Lower leg skin (tissue), 4 donors: ENCODE data around the gene ISOC2. TPM values are rescaled to one million over a fixed set of nuclear protein-coding genes. Genes with fewer than 3 reads are reported as not detected.

Experiments
- DNase-seq, 2 donors: peaks; one replicate each; pipeline ENCODE4 v3.0.0-alpha.2; 2019; ENCODE audit warnings: low spot score in 2 of 2
- H3K4me3 ChIP-seq: fragments of 200-600 bp; sonication (generic); 2 replicates; pipeline ENCODE4 v1.5.1; 2017; ENCODE audit warnings: mild to moderate bottlenecking, low read depth; ENCODE audit not compliant: poor library complexity, severe bottlenecking
- POLR2A ChIP-seq, 2 donors: fragments of 450-650 bp; IDR thresholded peaks; one replicate each; pipeline ENCODE4 v1.6.1; 2016 to 2017; ENCODE audit warnings: antibody characterized with exemption in 2 of 2, mild to moderate bottlenecking in 1 of 2, moderate library complexity in 1 of 2
- WGBS, 2 donors: methylation state at CpG; one replicate each; pipeline ENCODE4 v1.1.5; 2018; 5-methylcytosine and 5-hydroxymethylcytosine counted together
- intact Hi-C: fragments of 100-400 bp; cut with DNase I; formaldehyde crosslinking; loops from one replicate; pipeline ENCODE4 v1.15.0; 2023; ENCODE audit warnings: low total_unique reads
- total RNA-seq, 4 donors: library from RNA; depleted of rRNA; stranded (reverse); fragments of >200 nt; gene quantifications; one replicate each; pipeline ENCODE4 v1.1.0, GENCODE V29; 2016
- TF ChIP-seq, protein P1 (sequence below), 3 donors: fragments of 450-650 bp; IDR thresholded peaks; one replicate each; pipeline ENCODE4 v1.5.1; 2016; ENCODE audit warnings: antibody characterized with exemption in 3 of 3, mild to moderate bottlenecking in 3 of 3, moderate library complexity in 2 of 3

ISOC2 gene
- total RNA-seq, 4 donors from 2014 or later: 31.0 to 73.1 (median 66.4) TPM

DNA sequence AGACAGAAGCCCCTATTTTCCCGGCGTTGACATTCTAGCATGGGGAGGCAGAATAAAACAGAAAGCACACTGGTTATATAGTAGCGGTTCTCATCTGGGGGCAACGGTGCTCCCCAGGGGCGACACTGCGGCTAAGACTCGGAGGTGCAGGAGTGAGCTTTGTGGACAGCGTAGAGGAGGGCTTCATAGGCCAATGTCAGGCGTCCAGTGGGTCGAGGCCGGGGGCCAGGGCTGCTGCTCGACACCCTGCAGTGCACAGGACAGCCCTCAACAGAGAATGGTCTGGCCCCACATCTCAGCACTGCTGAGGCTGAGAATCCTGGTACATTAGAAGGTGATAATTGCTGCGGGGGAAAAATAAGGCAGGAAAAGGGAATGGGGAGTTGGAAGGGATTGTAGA, 16.5 kb upstream of the ISOC2 start:
- 79 to 90% methylated on average over 13 of the region's 13 CpGs for WGBS, 2 donors
- no peak for TF ChIP-seq POLR2A (IDR thresholded peaks at IDR 0.05)
- TF ChIP-seq, protein P1, sequence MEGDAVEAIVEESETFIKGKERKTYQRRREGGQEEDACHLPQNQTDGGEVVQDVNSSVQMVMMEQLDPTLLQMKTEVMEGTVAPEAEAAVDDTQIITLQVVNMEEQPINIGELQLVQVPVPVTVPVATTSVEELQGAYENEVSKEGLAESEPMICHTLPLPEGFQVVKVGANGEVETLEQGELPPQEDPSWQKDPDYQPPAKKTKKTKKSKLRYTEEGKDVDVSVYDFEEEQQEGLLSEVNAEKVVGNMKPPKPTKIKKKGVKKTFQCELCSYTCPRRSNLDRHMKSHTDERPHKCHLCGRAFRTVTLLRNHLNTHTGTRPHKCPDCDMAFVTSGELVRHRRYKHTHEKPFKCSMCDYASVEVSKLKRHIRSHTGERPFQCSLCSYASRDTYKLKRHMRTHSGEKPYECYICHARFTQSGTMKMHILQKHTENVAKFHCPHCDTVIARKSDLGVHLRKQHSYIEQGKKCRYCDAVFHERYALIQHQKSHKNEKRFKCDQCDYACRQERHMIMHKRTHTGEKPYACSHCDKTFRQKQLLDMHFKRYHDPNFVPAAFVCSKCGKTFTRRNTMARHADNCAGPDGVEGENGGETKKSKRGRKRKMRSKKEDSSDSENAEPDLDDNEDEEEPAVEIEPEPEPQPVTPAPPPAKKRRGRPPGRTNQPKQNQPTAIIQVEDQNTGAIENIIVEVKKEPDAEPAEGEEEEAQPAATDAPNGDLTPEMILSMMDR (IDR thresholded peaks at IDR 0.05): no peak
- H3K4me3 ChIP-seq: no peak overlapping the region
- no peak for DNase-seq
- intact Hi-C loops: no loop called here

DNA sequence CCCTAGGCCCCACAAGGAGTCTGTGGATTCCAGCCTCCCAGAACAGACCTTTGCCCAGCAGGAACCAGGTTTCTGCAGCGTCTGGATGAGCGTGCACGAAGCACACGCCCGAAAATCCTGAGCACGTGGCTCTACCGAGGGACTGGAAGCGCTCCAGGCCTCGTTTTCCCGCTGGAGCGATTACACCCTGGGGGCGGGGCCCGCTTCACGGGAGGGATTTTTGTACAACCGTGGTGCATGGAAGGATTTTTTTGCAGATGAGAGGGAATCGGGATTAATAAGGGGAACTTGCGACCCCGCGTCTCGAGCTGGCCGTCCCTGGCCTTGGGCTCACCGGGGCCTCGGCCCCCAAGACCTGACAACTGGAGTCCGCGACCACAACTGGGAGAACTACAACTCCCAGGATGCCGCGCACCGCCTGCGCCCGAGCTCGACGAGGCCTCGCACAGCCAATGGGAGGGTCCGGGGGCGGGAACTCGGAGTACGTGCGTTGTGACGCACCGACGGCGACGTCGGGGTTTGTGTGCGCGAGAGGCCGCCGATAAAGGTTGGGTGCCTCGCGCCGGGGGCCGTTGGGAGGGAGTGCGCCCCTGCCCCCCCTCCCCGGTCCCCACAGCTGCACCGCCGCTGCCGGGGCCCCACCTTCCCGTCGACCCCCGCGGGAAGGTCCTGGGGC, 14.8 kb upstream of the ISOC2 start, which contains the start of gene ZNF628:
Gene ZNF628, plus strand, starts transcription at position 518 of the 676 bp plus-strand sequence. CDS start 3,294 bp downstream, outside the sequence.
- TF ChIP-seq, protein P1 (IDR thresholded peaks at IDR 0.05): no peak
- no peak for TF ChIP-seq POLR2A (IDR thresholded peaks at IDR 0.05)
- intact Hi-C loops: no loop called here
- peak; percentile 98 to 100 for DNase-seq
- WGBS, 2 donors: 0 to 1% methylated on average over 6 to 52 of the region's 61 CpGs
- peak within 1 kb of the TSS; percentile 39 for H3K4me3 ChIP-seq

DNA sequence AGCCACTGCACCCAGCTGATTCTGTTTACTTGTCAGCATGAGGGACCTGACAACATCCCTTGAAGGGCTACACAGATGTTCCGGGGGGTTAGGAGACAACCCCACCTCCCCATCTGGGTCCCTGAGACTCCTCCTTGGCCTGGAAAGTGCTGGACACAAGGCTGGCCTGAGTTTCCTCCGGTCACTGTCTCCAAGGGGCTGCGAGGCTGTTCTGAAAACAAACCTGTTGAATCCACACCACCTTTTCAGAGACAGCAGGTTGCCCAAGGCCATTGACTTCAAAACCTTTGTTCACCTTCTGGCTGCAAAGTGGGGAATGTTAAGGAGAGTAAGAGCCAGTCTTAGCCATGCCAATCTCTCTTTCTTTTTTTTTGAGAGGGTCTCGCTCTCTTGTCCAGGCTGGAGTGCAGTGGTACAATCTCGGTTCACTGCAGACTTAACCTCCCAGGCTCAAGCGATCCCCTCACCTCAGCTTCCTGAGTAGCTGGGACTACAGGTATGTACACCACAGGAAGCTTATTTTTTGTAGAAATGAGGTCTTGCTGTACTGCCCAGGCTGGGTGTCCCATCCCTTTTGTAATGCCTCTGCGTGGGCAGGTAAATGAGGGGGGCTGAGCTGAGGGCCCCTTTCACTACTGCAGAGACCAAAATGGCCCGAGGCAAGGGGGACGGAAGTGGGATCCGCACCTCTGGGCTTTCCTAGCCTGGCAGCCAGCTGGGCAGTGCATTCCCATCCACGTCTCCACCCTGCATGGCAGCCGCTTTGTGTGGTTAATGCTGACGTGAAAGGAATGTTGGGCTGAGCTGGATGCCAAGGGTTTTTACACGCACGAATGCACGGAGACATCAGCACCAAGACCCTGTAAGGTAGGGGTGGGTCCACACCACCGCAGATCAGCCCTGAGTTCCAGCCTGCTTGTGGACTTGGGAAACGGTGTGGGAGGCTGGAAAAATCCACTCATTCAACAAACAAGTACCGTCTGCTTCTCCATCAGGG, 13.1 kb upstream of the ISOC2 start:
- TF ChIP-seq POLR2A (IDR thresholded peaks at IDR 0.05): no peak
- TF ChIP-seq, protein P1 (IDR thresholded peaks at IDR 0.05): no peak
- intact Hi-C loops: no loop called here
- no peak overlapping the region for H3K4me3 ChIP-seq
- no peak for DNase-seq
- 83 to 85% methylated on average over 19 of the region's 19 CpGs for WGBS, 2 donors

DNA sequence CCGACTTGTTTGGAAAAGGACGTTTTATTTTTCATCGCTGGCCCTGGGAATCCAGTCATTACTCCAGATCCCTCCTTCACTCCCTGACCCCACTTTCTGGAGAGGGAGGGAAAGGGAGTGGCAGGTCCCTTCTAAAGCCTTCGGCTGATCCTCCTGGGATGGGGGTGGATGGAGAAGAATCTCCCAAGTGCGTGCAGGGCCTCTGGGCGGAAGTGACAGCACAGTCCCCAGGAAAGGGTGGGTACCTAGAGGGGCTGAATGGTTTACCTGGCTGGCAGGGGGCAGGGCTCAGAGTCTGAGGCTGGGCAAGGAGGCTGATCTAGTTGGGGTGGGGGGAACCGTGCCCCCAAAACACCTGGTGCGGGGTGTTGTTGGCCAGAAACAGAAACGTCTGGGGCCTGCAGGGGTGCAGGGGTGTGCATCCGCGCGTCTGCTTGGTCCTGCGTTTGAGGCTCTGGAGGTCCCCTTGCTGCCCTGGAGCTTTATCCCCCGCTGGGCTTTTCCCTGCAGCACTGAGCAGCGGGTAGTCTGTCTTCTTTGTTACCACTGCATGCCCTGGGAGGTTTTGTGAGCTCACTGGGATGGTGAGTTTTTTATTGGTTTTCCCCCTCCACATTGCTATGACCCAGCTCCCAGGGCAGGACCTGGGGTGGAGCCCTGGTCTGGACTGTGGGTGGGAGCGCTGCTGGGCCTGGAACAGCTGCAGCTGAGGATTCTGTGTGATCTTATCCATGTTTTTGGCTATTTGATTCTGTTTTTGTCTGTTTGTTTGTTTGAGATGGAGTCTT, 12.0 kb upstream of the ISOC2 start:
- TF ChIP-seq POLR2A (IDR thresholded peaks at IDR 0.05): no peak
- TF ChIP-seq, protein P1 (IDR thresholded peaks at IDR 0.05): no peak
- intact Hi-C loops: no loop called here
- no peak for DNase-seq
- 58 to 65% methylated on average over 16 of the region's 16 CpGs for WGBS, 2 donors
- H3K4me3 ChIP-seq: no peak overlapping the region

DNA sequence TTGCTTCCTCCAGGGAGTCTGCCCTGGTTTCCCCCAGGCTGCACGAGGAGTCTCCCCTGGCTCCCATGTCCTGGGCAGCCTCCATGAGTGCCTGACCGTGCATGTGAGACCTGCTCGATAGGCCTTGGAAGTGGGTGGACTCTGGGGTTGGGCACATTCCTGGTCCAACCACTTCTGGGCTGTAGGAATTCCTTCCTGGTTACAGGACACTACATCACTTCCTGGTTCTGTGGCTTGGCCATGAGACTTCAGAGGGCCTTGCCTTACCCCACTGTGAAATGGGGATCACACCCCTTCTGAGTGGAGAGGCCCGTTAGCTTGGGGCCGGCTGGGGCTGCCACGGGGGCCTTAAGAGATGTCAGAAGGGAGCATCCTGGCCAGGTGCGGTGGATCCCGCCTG, 11.0 kb upstream of the ISOC2 start:
- no peak overlapping the region for H3K4me3 ChIP-seq
- DNase-seq: no peak
- TF ChIP-seq POLR2A (IDR thresholded peaks at IDR 0.05): no peak
- TF ChIP-seq, protein P1 (IDR thresholded peaks at IDR 0.05): no peak
- intact Hi-C loops: no loop called here
- 63 to 81% methylated on average over 8 of the region's 8 CpGs for WGBS, 2 donors
